Cardiac fibroblast (primary cell): ENCODE results near the gene IMMP2L.
"Not testable (repeated sequence)": the region's sequence is repeated elsewhere in the genome, so short reads cannot be mapped to it uniquely, and the experiment has no call there.

ENCODE experiments used
- DNase-seq, 2 donors: peaks; one replicate each; pipeline versions ENCODE4 v3.0.0 to v3.0.0-alpha.2; 2010; ENCODE audit warnings: low read depth in 2 of 2
- H3K4me3 ChIP-seq, 2 donors: replicated peaks in 1 of 2; 1 replicate in 1 of 2; 2 replicates in 1 of 2; pipeline ENCODE4 v1.5.1; 2011; ENCODE audit warnings: low read depth in 2 of 2, low read length in 2 of 2, mild to moderate bottlenecking in 2 of 2, moderate library complexity in 1 of 2
- CTCF ChIP-seq: IDR thresholded peaks from one replicate; pipeline ENCODE4 v1.5.1; 2011; ENCODE audit warnings: low read depth, mild to moderate bottlenecking, low read length, inconsistent platforms

The IMMP2L gene

DNA sequence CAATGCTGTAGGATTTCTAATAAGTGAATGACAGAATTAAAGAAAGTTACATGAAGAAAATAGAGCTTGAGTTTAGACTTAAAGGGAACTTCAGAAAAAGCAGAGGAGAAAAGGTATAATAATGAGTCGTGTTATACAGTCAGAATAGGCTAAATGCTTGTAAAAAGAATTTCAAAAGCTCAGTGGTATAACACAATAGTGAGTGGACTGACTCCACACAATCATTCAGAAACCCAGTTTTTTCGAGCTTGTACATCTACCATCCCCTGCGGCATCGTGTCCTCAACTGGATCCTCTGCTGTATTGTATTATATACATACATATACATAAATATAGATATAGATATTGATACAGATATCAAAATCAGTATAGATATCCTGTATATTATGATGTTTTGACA is 52.2 kb downstream of the IMMP2L start:
- TF ChIP-seq CTCF, result no peak
- no peak overlapping the region for H3K4me3 ChIP-seq
- no peak for DNase-seq

- DNase-seq, result no peak
These were observed 53.0 kb downstream of the IMMP2L start for GRCh38 chr7:111509288-111509687.

GRCh38 chr7:111508387-111508786 is 53.9 kb downstream of the IMMP2L start:
- no peak for TF ChIP-seq CTCF
- DNase-seq, result no peak
- H3K4me3 ChIP-seq, result no peak overlapping the region

More at GRCh38 chr7:111509288-111509687, 53.0 kb downstream of the IMMP2L start:
- no peak for TF ChIP-seq CTCF
- no peak overlapping the region for H3K4me3 ChIP-seq

DNA sequence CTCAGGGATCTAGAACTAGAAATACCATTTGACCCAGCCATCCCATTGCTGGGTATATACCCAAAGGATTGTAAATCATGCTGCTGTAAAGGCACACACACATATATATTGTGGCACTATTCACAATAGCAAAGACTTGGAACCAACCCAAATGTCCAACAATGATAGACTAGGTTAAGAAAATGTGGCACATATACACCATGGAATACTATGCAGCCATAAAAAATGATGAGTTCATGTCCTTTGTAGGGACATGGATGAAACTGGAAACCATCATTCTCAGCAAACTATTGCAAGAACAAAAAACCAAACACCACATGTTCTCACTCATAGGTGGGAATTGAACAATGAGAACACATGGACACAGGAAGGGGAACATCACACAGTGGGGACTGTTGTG is 56.9 kb downstream of the IMMP2L start:
- H3K4me3 ChIP-seq, DNase-seq: not testable (repeated sequence)

DNA sequence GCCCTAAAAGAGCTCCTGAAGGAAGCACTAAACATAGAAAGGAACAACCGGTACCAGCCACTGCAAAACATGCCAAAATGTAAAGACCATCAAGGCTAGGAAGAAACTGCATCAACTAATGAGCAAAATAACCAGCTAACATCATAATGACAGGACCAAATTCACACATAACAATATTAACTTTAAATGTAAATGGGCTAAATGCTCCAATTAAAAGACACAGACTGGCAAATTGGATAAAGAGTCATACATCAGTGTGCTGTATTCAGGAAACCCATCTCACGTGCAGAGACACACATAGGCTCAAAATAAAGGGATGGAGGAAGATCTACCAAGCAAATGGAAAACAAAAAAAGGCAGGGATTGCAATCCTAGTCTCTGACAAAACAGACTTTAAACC is 60.5 kb downstream of the IMMP2L start:
- not testable (repeated sequence) for DNase-seq, H3K4me3 ChIP-seq

GRCh38 chr7:111499027-111499426 is 63.3 kb downstream of the IMMP2L start:
- peak; percentile 28 to 86 for DNase-seq
- no peak for TF ChIP-seq CTCF
- no peak overlapping the region for H3K4me3 ChIP-seq

- no peak for TF ChIP-seq CTCF
- no peak for DNase-seq
- H3K4me3 ChIP-seq, result no peak overlapping the region
These were observed 63.8 kb downstream of the IMMP2L start for GRCh38 chr7:111498391-111499007.

DNA sequence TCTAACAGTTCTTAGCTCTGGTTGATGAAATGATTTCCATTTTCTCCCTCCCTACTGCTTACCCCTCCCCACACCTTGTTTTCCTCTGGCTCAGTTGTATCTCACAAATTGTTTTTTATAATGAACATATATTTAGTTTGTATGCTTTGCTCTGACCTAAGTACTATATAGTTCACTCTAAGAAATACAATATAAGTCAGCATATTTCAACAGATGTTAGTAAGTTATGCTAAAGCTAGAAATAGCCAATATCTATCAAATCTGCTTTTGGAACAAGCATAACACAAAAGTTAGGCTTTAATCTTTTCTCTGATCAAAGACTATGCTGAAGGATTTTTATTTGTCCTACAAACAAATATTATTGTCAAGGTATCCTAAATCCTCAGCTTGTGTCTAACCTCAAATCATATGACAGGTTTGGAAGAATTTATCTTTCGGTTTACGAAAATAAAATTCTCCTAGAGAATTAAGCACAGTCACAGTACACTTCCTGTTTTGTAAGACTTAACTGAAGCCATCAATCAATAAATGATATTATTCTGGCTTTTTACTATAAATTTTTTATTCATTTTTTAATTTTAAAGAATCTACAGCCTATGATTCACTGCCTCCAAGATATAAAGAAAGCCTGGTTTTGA is 67.0 kb downstream of the IMMP2L start:
- no peak overlapping the region for H3K4me3 ChIP-seq
- no peak for TF ChIP-seq CTCF
- DNase-seq, result no peak
